Putamen (tissue), 1 donor: ENCODE measurements around the gene NCKAP5.

Source experiments
- DNase-seq: peaks from one replicate; pipeline ENCODE4 v3.0.0-alpha.2; 2016; ENCODE audit warnings: low spot score

Gene NCKAP5

DNA sequence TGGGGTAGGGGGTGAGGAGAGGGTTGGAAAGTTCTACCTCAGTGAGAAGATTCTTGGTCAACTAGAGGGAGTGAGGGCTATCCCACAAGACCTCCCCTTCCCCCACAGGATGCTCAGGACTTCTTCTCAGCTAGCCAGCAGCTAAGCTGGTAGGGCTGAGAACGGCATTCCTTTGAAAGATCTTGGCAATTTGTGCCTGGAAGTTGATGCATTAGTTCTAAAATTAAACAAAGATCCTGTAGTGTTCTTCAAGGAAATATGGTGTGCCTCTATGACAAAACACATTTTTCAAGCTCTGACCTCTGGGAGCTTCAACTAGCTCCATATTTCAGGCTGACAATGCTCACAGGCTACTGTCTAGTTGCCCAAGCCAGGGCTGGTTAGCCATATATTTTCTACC is 900.6 kb downstream of the NCKAP5 start:
- no peak for DNase-seq

DNA sequence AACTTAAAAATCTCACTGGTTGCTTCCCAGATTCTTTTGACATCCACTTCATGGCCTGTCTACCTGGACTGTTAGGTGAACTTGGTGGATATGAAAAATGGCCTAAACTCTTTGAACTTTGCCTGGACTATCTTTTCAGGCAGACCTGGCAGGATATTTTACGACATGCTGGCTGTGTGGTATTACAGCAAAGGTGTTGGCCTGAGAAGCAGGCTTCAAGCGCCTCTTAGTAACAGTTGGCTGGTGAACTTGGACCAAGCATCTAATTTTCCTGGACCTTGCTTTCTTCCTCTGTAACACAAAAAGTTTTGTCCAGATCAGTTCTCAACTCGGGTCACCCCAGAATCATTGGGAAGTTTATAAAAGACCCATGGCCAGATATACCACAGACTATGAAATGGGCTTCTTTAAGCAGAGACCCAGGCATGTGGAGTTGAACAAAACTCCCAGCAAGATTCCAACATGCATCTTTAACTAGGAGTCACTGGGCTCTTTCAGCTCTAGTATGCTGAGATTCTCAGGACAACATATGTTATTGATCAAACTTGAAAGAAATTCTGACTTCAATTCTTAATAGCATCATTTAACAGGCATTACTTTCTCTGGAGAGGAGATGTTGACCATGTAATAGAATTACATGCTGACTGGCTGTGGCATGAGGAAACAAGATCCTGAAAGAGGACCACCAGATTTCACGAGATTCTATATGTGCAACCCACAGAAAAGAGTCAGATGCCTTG is 902.7 kb downstream of the NCKAP5 start:
- DNase-seq: no peak

DNA sequence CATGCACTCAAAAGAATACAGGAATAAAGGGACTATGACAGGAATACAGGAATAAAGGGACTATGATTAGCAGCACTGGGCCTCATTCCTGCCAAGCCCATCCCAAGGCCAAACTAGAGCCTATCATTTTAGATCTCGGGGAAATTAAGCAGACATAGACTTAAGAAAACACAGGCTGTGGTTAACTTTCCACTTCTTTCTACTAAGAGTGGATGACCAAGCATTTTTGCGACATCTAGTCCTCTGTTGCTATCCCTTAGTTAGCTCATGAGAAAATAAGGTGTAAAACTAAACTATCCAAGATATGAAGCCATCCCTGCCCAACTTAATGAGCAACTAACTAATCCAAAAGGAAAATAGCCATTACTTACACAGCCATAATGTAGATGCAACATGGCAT is 904.2 kb downstream of the NCKAP5 start:
- no peak for DNase-seq

DNA sequence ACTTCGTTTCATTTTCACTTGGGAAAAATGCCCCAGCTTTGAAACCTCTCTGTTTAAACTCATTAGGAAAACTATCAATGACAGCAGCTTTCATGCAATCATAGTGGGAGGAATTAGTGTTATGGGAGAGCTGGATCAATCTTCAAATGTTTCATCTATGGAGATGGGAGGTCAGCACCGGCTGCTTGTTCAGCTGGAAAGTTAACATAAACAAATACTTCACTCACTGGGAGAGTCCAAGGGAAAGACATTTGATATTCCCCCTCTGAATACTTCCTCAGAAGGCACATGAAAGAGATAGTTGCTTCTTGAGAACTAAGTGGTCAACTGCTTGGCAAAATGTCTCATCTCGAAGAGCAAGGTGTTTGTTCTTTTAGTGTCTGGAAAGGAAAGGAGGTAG is 905.5 kb downstream of the NCKAP5 start:
- DNase-seq: no peak

DNA sequence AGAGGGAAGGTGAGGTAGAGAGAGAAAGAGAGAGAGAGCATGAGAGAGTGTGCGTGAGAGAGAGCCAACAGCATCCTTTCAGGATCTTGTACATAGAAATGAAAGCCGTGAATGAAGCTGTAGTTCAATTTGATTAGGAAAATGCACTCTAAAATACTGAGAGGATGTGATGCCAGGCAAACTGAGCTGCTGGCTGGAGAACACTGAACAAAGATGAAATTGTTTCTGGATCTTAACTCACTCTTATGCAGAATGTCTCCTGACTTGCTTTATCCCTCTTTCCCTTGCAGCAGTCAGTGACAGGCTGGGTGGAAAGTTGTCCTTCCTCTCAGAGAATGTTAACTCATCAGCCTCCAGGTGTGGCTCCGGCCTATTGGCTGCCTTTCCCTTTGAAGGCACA is 908.9 kb downstream of the NCKAP5 start:
- DNase-seq: no peak

DNA sequence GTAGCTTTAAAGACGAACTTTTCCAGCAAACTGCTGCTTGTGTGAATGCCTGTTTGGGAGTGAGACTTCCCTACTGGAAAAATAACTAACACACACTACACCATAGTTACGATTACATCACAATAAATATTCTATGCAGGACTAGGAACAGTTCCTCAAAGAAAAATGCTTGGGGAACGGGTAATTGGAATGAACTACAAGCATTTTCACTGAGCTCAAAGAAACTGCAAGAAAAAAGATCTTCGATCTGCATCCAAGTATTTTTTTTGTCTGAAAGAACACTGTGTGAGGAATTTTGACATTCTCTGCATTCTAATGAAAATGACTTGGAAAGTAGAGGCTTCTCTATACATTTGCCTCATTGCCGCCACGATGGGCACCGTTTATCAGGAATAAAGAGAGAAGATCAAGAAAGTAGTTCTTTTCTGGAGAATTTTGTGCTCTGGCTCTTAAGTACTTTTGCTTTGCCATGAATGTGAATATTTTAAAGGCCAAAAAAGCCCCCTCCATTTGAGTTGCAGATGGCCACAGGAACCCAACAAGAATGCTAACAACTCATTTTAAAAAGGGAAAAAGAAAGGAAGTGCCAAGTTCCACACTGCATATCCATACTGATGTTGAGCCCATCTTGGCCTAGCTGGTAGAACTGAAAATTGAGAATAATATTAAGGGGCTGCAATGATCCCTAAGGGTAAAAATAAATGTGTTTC is 911.8 kb downstream of the NCKAP5 start:
- no peak for DNase-seq

DNA sequence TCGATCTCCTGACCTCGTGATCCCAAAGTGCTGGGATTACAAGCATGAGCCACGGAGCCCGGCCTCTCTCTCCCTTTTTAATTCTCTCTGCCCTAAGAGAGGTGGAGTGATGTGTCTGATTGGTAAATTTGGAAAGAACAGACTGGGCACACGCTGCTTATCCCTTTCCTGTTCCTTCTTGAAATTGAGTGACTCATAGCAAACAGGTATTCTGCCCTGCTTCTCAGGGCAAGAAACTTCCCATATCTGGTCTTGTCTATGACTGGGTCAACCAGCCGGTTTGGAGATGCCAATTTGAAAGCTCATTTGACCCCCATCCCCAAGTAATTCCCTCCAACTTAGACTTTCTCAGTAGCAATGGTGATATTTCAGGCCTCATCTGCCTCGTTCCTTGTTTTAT is 913.3 kb downstream of the NCKAP5 start:
- DNase-seq: no peak

DNA sequence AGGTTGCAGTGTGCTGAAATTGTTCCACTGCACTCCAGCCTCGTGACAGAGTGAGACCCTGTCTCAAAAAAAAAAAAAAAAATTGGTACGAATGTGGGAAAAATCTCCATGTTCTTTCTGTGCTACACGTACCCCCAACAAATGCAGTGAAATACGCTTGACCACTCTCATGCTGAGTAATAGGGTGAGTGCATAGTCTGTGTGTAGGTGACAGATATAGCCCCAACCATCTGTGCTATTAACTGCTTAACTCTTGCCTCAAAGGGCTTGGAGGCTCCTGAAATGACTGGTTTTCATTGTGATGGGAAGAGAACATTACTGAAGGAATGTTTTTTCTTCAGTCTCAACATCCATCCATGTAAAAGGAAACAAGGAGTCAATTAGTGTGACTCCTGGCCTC is 913.9 kb downstream of the NCKAP5 start:
- DNase-seq: no peak

DNA sequence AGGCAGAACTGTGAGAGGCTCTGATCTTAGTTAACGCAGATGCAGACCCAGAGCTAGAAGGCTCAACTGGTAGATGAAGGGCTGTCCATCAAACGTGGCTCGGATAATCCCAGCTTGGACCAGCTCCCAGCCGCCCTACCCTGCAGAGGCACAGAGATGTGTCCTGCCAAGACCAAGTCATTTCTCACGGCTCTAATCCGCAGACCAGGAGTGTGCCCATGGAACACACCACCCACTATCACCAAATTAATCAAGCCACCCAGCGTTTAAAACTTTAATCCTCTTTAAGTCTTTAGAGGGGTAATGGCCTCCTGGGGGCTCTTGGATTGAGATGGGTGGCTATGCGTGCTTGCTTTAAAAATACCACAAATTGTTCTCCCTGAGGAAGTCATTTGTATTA is 915.8 kb downstream of the NCKAP5 start:
- DNase-seq: no peak

DNA sequence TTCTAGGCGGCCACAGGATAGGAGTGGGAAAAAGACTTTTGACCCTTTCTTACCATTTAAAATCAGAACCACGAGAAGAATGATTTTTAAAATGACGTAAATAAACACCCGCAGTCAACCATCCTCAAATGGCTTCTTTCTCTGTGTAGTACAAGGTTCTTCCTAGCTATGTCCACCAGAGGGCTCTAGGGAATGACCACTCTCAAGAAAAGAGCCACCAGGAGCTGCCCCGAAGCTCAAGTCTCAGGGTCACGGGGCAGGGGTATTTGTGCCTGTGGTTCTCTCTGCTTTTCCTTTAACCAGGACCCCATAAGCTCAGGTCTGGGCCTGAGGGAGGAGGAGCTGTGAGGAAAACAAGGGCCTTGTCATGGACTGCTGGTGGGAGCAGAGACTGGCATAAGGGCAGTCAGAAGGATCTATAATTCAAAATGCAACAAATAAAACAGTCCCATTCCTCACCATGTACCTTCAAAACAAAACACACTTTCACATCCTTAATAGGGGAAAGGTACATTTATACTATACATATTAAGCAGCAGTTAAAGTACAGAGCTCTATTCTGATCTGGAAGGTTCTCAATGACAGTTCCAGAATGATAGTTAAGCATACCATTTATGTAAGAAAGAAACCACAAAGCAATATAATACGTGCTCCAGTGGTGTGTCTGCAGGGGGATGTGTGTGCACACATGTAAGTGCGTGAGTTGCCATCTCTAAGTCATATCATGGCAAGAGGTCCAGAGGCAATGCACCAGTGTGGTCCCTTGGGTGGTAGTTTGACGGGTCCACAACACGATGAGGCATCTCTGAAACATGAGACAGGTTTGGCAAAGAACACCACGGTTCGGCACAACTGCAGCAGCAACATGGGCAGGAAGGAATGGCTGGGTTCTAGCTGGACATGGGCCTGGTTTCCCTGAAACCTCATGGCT is 916.9 kb downstream of the NCKAP5 start:
- DNase-seq: peak; percentile 62

DNA sequence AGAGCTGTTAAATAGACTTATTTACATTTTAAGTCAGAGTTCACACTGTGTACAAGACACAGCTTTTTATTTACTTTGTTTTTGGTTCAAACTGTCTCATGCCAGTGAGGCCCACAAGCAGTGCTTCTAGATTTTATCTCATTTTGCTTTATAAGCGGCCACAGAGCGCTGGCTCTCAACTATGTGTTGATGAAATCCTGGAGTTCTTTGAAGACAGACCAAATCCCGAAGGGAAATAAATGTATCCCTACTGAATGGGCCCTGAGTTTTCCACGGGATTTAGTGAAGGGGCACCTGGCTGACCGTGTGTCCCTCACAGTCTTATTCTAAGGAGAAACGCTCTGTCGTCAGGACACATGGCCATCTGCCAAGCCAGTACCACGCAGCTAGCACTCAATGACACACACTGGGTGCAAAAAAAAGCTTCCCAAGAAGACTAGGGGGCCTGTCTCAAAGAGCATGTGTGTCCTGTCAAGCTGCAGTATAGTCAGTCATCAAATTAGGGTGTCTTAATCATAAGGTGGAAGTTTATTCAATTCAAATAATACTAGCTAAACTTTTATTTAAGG is 921.6 kb downstream of the NCKAP5 start:
- no peak for DNase-seq

DNA sequence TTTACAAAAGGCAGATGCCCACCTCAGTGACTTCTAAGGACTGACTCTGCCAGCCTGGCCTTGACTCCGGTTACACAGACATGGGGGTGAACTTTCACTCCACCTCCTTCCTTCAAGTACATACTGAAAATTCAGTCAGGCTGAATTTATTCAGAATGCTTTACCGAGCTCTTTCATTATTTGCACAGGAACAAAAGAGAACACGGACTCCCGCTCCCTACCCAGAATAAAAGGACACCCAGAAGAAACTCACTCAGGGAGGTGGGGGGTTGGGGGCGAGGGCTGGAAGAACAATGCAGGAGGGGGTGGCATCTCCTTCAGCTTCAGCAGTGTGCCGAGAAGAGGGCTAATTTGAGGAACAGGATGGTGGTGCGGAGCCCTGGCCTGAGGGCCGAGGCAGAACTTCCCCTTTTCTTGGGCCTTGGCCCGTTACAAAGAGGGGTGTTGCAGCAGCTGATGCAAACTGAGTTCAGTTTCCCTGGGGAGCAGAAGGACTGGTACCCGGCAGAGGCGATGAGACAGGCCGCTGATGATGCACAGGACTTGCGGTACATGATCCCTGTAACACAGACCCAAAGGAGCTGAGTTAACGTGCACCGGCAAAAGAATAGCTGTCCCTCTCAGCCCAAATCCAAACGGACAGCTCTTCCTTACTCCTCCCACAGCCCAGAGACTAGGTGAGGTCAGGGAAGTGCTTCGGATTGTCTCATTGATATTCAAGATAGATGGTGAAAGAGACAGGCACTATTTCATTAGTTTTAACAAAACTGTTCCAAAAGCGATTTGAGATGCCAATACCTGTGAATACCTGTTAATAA is 922.3 kb downstream of the NCKAP5 start:
- DNase-seq: no peak

DNA sequence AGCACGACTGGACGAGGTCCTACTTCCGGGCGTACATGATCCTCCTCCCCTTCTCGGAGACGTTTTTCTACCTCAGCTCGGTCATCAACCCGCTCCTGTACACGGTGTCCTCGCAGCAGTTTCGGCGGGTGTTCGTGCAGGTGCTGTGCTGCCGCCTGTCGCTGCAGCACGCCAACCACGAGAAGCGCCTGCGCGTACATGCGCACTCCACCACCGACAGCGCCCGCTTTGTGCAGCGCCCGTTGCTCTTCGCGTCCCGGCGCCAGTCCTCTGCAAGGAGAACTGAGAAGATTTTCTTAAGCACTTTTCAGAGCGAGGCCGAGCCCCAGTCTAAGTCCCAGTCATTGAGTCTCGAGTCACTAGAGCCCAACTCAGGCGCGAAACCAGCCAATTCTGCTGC is 923.1 kb downstream of the NCKAP5 start:
- DNase-seq: no peak

DNA sequence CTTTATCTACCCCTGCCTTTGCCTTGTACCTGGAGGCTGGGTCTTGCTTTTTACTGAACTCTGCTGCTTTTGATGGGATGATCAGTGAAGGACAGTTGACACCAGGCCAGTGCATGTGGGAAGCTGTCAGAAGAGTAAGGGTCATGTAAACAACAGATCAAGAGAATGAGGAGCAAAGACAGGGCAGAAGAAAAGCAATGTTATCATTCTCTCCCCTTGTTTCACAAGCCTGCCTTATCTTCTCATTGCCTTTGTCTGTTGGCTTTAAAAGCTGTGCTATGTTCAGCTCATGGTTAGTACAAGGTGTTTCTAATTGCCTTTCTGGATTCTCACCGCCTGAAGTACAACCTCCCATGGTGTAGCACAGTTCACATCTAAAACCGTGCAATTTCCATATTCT is 925.8 kb downstream of the NCKAP5 start:
- no peak for DNase-seq

DNA sequence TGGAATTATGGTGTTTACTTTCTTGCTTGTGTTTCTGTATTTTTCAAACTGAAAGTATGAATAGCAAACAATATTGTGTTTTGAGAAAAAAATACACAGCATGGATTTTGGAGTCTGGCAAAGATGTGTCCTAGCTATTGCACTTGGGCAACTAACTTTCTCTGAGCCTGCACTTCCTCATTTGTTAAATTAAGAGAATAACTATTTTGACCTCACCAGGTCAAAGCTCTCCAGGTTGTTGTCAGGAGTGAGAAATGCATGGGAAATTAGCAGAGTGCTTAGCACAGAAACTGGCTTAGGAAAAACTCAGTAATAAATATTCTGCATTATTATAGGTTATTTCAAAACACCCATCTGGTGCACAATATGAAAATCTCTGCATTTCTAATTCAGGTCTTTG is 926.4 kb downstream of the NCKAP5 start:
- DNase-seq: no peak

DNA sequence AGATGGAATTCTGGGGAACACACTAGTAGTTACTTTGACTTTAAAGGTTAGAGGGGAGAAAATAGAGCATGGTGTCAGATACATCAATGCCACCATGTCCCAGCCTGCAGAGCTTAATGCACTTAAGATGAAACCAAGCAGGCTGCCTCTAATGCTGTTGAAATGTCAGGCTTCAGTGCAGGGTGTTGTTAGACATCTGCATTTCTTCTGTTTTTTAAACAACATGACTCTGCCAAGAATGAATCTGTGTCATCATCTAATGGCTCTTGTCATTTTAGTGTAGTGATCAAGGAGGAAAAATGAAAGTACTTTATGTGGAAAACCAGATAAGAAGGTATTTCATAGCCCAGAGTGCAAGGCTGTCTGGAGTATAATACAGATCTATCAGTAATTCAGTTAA is 928.1 kb downstream of the NCKAP5 start:
- no peak for DNase-seq

DNA sequence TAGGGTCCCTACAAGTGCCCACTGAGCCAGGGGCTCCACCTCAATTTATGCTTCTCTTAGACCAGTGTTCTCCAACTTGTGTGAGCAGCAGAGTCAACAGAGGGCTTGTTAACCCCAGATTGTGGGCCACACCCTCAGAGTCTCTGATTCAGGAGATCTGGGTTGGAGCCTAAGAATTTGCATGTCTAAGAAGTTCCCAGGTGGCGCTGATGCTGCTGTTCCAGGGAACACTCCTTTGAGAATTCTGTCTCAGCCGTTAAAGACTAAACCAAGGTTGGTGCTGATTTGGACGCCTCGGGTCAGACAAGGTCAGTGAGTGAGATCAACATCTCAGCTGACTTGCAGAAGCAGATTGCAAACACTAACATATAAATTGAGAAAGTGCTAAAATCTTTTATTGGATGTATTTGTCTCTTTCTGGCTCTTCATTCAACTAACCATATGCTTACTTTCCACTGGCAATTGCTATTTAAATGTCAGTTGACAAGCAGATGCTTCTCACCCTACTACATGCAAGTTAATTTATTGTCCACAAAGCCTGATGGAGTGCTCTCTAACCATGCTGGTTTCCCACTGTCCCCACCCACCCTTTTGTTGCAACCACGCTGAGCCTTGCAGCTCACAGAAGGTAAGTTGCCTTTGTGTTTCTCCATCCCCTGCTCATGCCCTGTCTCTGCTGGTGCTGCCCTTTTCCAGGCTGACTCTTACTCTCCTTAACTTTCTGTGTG is 929.8 kb downstream of the NCKAP5 start:
- no peak for DNase-seq

DNA sequence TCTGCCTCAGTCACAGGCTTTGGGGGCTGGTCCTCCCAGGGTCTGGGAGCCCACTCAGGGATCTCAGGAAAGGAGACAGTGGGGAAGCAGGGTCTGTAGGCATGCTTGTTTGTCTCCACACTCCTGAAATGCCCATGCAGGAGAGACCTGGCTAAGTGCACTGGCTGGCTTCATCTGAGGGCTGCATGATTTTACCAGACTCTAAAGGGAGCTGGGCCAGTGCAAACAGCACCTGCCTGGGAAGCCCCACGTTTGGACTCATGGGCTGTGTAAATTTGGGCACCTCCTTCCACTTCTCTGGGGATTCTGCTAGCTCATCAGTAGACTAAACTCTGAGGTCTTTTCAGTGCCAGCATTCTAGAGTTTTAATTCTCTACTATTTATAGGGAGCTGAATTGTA is 931.9 kb downstream of the NCKAP5 start:
- no peak for DNase-seq

DNA sequence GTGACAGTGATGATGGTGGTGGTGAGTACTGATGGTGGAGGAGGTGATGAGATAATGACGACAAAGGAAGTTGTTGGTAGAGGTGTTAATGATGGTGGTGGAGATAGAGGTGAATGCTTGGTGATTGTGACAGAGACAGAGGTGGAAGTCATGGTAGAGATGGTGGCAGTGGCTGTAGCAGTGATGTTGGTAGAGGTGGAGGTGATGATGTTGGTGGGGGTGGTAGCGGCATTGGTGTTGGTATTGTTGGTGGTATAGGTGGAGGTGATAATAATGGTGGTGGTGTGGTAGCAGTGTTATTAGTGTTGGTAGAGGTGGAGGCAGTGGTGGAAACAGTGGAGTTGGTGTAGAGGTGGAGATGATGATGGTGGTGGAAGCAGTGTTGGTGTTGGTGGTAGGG is 934.6 kb downstream of the NCKAP5 start:
- DNase-seq: no peak

DNA sequence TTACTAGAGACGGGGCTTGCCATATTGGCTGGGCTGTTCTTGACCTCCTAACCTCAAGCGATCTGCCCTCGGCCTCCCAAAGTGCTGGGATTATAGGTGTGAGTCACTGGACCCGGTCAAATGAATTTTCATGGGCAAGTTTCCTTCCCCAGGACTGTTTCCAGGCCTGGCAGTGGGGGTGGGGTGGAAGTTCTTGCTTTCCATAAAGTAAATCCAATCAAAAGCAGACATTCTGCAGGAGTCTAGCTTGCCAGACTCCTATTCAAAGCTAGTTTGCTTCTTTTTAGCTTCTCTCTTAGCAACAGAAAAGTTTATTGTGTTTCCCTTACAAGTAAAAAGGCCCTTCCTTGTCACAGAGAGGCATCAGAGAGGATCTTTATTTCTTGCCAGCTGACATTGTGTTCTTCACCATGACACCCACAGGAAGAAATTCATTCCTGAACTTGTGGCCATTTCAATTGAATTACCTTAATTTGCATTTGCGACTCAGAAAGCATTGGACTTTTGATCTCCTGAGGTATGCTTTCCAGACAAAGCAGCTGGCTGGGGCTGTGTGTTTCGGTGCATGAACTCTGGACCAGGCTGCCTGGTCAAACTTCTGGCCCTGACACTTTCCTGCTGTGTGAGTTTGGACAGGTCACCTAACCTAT is 936.1 kb downstream of the NCKAP5 start:
- peak; percentile 52 for DNase-seq
